Iris pigment epithelial cell (primary cell): ENCODE results near the gene PVALB.
"Not testable (repeated sequence)": the region's sequence is repeated elsewhere in the genome, so short reads cannot be mapped to it uniquely, and the experiment has no call there.

Experiments
- DNase-seq: peaks from one replicate; pipeline ENCODE4 v3.0.0-alpha.2; 2011; ENCODE audit warnings: low read depth

The PVALB gene

GRCh38 chr22:36756746-36757655, 59.8 kb downstream of the PVALB start:
- DNase-seq: no peak

- no peak for DNase-seq
Observed at GRCh38 chr22:36756031-36756430, 60.8 kb downstream of the PVALB start.

DNA sequence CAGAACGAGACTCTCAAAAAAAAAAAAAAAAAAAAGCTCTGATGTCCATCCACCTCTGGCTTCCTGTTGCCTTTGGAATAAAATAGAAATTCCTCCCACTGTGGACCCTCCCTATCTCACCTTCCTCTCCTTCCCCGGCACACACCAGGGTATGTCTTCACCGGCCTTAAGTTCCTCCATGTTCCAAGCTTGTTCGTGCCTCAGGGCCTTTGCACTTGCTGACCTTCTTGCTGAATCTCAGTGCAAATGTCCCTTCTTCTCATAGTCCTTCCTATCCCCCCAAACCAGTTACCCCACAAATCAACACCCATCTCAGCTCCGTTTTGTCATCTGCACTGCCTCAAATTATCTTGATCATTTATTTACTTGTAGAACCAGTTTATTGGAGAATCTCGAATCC, 61.5 kb downstream of the PVALB start:
- DNase-seq: no peak

DNA sequence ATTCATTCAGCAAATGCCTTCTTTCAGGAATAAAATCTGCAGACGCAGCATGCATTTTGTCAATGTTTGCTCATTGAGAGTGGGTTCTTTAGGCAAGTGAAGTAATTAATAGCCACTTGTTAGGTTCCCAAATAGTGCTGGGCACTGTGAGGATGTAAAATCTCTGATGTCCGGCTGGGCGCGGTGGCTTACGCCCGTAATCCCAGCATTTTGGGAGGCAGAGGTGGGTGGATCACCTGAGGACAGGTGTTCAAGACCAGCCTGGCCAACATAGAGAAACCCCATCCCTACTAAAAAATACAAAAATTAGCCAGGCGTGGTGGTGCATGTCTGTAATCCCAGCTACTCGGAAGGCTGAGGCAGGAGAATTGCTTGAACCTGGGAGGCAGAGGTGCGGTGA, 62.0 kb downstream of the PVALB start:
- DNase-seq: not testable (repeated sequence)

GRCh38 chr22:36753916-36754315, 62.9 kb downstream of the PVALB start:
- DNase-seq: no peak

- DNase-seq: no peak
Observed at GRCh38 chr22:36753120-36753802, 63.6 kb downstream of the PVALB start.
